ENCODE results near the gene BTAF1. TPM values are rescaled to one million over a fixed set of nuclear protein-coding genes. Genes with fewer than 3 reads are reported as not detected.

Gene BTAF1
- total RNA-seq, 1 experiment from 2014 or later = 33.8 TPM

DNA sequence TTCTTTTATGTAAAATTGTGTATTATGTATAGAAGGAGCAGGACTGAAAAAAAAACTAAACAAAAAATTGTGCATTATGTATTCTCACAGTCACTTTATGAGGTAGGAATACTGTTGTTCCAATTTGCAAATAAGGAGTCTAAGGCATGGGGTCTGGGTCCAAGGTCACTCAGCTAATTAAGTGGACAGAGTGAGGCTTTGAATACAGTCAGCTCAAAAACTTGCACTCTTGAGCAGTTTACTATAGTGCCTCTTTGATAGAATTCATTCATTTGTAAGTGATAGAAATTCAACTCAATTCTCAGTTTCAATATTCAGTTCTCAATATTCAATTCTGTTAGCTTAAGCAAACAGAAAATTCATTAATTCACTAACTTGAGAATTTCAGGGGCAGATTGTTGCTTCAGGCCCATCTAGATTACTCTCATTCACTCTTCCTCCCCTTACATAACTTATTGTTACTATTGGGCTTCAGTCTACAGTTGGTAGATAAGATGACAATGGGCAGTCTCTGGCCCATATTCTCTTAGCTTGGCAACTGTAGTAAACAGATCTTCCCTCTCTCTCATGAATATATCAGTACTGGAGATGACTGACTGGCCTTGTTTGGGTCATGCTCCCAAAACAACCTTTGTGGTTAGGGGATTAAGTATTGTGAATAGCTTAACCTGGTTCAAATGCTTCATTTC is 86.6 kb downstream of the BTAF1 start:
- DNase-seq (ENCODE audit: low read depth, low spot score) = no peak
- intact Hi-C loops (cut with micrococcal nuclease; ENCODE audit: unreplicated experiment) (no loop called here), in situ Hi-C loops (cut with HindIII; ENCODE audit: low pct_unique_long_range_greater_than_20kb, low sequenced_read_pairs) (no loop called here)
- H3K27me3 ChIP-seq (ENCODE audit: control insufficient read depth, insufficient read depth, low read length) = no peaks in the 10 kb centered on the region
- no peak overlapping the region for H3K4me3 ChIP-seq (ENCODE audit: low read depth in 2 of 2, low read length in 2 of 2)
- no TSS peak for BruUV-seq (replicated peaks)
- H3K36me3 ChIP-seq (ENCODE audit: control insufficient read depth, insufficient read depth, low read length) = peaks cover 5% of the 10 kb centered on the region; the same call in 1 of the 2 replicates
- TF ChIP-seq, protein P1, sequence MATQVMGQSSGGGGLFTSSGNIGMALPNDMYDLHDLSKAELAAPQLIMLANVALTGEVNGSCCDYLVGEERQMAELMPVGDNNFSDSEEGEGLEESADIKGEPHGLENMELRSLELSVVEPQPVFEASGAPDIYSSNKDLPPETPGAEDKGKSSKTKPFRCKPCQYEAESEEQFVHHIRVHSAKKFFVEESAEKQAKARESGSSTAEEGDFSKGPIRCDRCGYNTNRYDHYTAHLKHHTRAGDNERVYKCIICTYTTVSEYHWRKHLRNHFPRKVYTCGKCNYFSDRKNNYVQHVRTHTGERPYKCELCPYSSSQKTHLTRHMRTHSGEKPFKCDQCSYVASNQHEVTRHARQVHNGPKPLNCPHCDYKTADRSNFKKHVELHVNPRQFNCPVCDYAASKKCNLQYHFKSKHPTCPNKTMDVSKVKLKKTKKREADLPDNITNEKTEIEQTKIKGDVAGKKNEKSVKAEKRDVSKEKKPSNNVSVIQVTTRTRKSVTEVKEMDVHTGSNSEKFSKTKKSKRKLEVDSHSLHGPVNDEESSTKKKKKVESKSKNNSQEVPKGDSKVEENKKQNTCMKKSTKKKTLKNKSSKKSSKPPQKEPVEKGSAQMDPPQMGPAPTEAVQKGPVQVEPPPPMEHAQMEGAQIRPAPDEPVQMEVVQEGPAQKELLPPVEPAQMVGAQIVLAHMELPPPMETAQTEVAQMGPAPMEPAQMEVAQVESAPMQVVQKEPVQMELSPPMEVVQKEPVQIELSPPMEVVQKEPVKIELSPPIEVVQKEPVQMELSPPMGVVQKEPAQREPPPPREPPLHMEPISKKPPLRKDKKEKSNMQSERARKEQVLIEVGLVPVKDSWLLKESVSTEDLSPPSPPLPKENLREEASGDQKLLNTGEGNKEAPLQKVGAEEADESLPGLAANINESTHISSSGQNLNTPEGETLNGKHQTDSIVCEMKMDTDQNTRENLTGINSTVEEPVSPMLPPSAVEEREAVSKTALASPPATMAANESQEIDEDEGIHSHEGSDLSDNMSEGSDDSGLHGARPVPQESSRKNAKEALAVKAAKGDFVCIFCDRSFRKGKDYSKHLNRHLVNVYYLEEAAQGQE (IDR thresholded peaks at IDR 0.05; ENCODE audit: insufficient read depth in 1 of 2, low read depth in 2 of 2, low read length in 1 of 2) = no peak
- no peak for TF ChIP-seq TCF7L2 (IDR thresholded peaks at IDR 0.05; ENCODE audit: low read depth, low read length)
- TF ChIP-seq, protein P2, sequence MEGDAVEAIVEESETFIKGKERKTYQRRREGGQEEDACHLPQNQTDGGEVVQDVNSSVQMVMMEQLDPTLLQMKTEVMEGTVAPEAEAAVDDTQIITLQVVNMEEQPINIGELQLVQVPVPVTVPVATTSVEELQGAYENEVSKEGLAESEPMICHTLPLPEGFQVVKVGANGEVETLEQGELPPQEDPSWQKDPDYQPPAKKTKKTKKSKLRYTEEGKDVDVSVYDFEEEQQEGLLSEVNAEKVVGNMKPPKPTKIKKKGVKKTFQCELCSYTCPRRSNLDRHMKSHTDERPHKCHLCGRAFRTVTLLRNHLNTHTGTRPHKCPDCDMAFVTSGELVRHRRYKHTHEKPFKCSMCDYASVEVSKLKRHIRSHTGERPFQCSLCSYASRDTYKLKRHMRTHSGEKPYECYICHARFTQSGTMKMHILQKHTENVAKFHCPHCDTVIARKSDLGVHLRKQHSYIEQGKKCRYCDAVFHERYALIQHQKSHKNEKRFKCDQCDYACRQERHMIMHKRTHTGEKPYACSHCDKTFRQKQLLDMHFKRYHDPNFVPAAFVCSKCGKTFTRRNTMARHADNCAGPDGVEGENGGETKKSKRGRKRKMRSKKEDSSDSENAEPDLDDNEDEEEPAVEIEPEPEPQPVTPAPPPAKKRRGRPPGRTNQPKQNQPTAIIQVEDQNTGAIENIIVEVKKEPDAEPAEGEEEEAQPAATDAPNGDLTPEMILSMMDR (IDR thresholded peaks at IDR 0.05) = no peak
- no peak for TF ChIP-seq SIN3A (IDR thresholded peaks at IDR 0.05; ENCODE audit: borderline replicate concordance, insufficient read depth, low read depth, low read length)
- TF ChIP-seq POLR2AphosphoS5 (IDR thresholded peaks at IDR 0.05; ENCODE audit: low read depth, low read length) = no peak
- H3K9me3 ChIP-seq (ENCODE audit: control insufficient read depth, insufficient read depth, low read depth, low read length) = no peaks in the 10 kb centered on the region
- CTCF ChIA-PET = interaction anchor here (0.6 kb wide), 1 partner anchor 9 kb away, joined by 3 read pairs; no protein-coding TSS in a partner anchor
- no peak overlapping the region for H3K27ac ChIP-seq (ENCODE audit: low read length)
- ATAC-seq = no peak
- peaks cover 3% of the 10 kb centered on the region; the same call in 1 of the 2 replicates for H3K4me1 ChIP-seq (ENCODE audit: control insufficient read depth, insufficient read depth, low read length)
- POLR2A ChIA-PET = no interaction called here

- ATAC-seq (peak; percentile 98), DNase-seq (ENCODE audit: low read depth, low spot score) (peak; percentile 76)
- Histone ChIP-seq H3K36me3 (ENCODE audit: control insufficient read depth, insufficient read depth, low read length) (peaks cover 6% of the 10 kb centered on the region; the same call in 1 of the 2 replicates), H3K27me3 (ENCODE audit: control insufficient read depth, insufficient read depth, low read length) (no peaks in the 10 kb centered on the region), H3K9me3 (ENCODE audit: control insufficient read depth, insufficient read depth, low read depth, low read length) (no peaks in the 10 kb centered on the region), H3K4me3 (ENCODE audit: low read depth in 2 of 2, low read length in 2 of 2) (no peak overlapping the region), H3K27ac (ENCODE audit: low read length) (no peak overlapping the region), H3K4me1 (ENCODE audit: control insufficient read depth, insufficient read depth, low read length) (peaks cover 3% of the 10 kb centered on the region; the same call in 1 of the 2 replicates)
- in situ Hi-C loops (cut with HindIII; ENCODE audit: low pct_unique_long_range_greater_than_20kb, low sequenced_read_pairs) = no loop called here
- CTCF ChIA-PET = no interaction called here
- intact Hi-C loops (cut with micrococcal nuclease; ENCODE audit: unreplicated experiment) = no loop called here
- POLR2A ChIA-PET = no interaction called here
- BruUV-seq (replicated peaks) = no TSS peak
- TF ChIP-seq, protein P2 (IDR thresholded peaks at IDR 0.05) = no peak
- no peak for TF ChIP-seq TCF7L2 (IDR thresholded peaks at IDR 0.05; ENCODE audit: low read depth, low read length)
- TF ChIP-seq POLR2AphosphoS5 (IDR thresholded peaks at IDR 0.05; ENCODE audit: low read depth, low read length) = no peak
- no peak for TF ChIP-seq SIN3A (IDR thresholded peaks at IDR 0.05; ENCODE audit: borderline replicate concordance, insufficient read depth, low read depth, low read length)
- TF ChIP-seq, protein P1 (IDR thresholded peaks at IDR 0.05; ENCODE audit: insufficient read depth in 1 of 2, low read depth in 2 of 2, low read length in 1 of 2) = no peak
Observed at GRCh38 chr10:92011560-92012214, 88.1 kb downstream of the BTAF1 start.

All from Panc1 (cell line).